Fibroblast of lung (primary cell): ENCODE results near the gene CXCL11. TPM values are rescaled to one million over a fixed set of nuclear protein-coding genes. Genes with fewer than 3 reads are reported as not detected.

Experiments
- DNase-seq, 2 donors: peaks; one replicate each; pipeline versions ENCODE4 v3.0.0 to v3.0.0-alpha.2; 2010; ENCODE audit warnings: low read depth in 2 of 2
- H2AFZ ChIP-seq: 2 replicates; pipeline ENCODE4 v1.5.1; 2012; ENCODE audit warnings: low read length, control low read depth, inconsistent platforms
- H3K27ac ChIP-seq: 2 replicates; pipeline ENCODE4 v1.5.1; 2011; ENCODE audit warnings: low read length, control low read depth; ENCODE audit not compliant: insufficient read depth
- H3K27me3 ChIP-seq: 2 replicates; pipeline ENCODE4 v1.5.1; 2011; ENCODE audit warnings: mild to moderate bottlenecking, low read length; ENCODE audit not compliant: control insufficient read depth, insufficient read depth
- H3K36me3 ChIP-seq: 2 replicates; pipeline ENCODE4 v1.5.1; 2011; ENCODE audit warnings: low read length; ENCODE audit not compliant: control insufficient read depth, insufficient read depth
- H3K4me1 ChIP-seq: 2 replicates; pipeline ENCODE4 v1.5.1; 2011; ENCODE audit warnings: low read length; ENCODE audit not compliant: control insufficient read depth, insufficient read depth; ENCODE audit errors: extremely low read depth
- H3K4me2 ChIP-seq: 2 replicates; pipeline ENCODE4 v1.5.1; 2011; ENCODE audit warnings: low read length, control low read depth; ENCODE audit not compliant: insufficient read depth; ENCODE audit errors: extremely low read depth
- H3K4me3 ChIP-seq, 4 experiments: fragments of 200-600 bp in 1 of 4; sonication (generic) in 1 of 4; replicated peaks in 1 of 4; 2 replicates each; pipeline ENCODE4 v1.5.1; 2011 to 2016; ENCODE audit warnings: low read length in 4 of 4, low read depth in 3 of 4, mild to moderate bottlenecking in 3 of 4, control low read depth in 2 of 4, inconsistent platforms in 1 of 4, mixed read lengths in 1 of 4; ENCODE audit not compliant: insufficient read depth in 1 of 4; ENCODE audit errors: control extremely low read depth in 1 of 4
- H3K79me2 ChIP-seq: 2 replicates; pipeline ENCODE4 v1.5.1; 2012; ENCODE audit warnings: mild to moderate bottlenecking, low read length, inconsistent platforms; ENCODE audit not compliant: control insufficient read depth, insufficient read depth
- H3K9ac ChIP-seq: 2 replicates; pipeline ENCODE4 v1.5.1; 2011; ENCODE audit warnings: mild to moderate bottlenecking, low read length, control low read depth; ENCODE audit not compliant: insufficient read depth
- H3K9me3 ChIP-seq: 2 replicates; pipeline ENCODE4 v1.5.1; 2012; ENCODE audit warnings: low read depth, low read length; ENCODE audit not compliant: control insufficient read depth, insufficient read depth
- H4K20me1 ChIP-seq: 2 replicates; pipeline ENCODE4 v1.5.1; 2011; ENCODE audit warnings: low read length; ENCODE audit not compliant: control insufficient read depth, insufficient read depth; ENCODE audit errors: extremely low read depth
- CTCF ChIP-seq, 2 donors: IDR thresholded peaks in 1 of 2; conservative IDR thresholded peaks in 1 of 2; 1 replicate in 1 of 2; 2 replicates in 1 of 2; pipeline ENCODE4 v1.5.1; 2011 to 2012; ENCODE audit warnings: low read length in 2 of 2, control low read depth in 1 of 2, inconsistent platforms in 1 of 2, low read depth in 1 of 2, mild to moderate bottlenecking in 1 of 2
- EZH2 ChIP-seq: IDR thresholded peaks from 2 replicates; pipeline ENCODE4 v1.5.1; 2012; ENCODE audit warnings: low read length, control low read depth, mild to moderate bottlenecking; ENCODE audit errors: missing control alignments
- polyA plus RNA-seq, 2 donors: library from polyadenylated mRNA; depleted of rRNA in 1 of 2; stranded (reverse) in 1 of 2; unstranded in 1 of 2; fragments of >200 nt; gene quantifications; 2 replicates each; pipeline ENCODE4 v1.2.1, GENCODE V29; 2011 to 2012; ENCODE audit warnings: missing spikeins in 1 of 2
- total RNA-seq: library from RNA; depleted of rRNA; stranded (reverse); fragments of >200 nt; gene quantifications from 2 replicates; pipeline ENCODE4 v1.2.1, GENCODE V29; 2014

Gene CXCL11
- total and polyA plus RNA-seq, 2 donors (not counting 1 experiment from before 2014, with no cell fraction given): not detected

GRCh38 chr4:76061982-76062381 lies 26.1 kb upstream of the CXCL11 start:
- no peak for TF ChIP-seq EZH2
- TF ChIP-seq CTCF (conservative IDR thresholded peaks at IDR 0.05 in 1 of 2, IDR thresholded peaks at IDR 0.05 in 1 of 2; ENCODE audit: low read depth in 1 of 2, low read length in 2 of 2): no peak
- Histone ChIP-seq H3K9me3 (no peaks in the 10 kb centered on the region), H3K4me2 (no peak overlapping the region), H4K20me1 (no peaks in the 10 kb centered on the region), H2AFZ (no peak overlapping the region), H3K36me3 (no peaks in the 10 kb centered on the region), H3K79me2 (no peaks in the 10 kb centered on the region), H3K27ac (no peak overlapping the region), H3K9ac (no peak overlapping the region), H3K4me1 (no peaks in the 10 kb centered on the region), H3K4me3 (no peak overlapping the region), H3K27me3 (no peaks in the 10 kb centered on the region)
- no peak for DNase-seq

GRCh38 chr4:76061421-76061820 lies 25.6 kb upstream of the CXCL11 start:
- Histone ChIP-seq H3K9me3 (no peaks in the 10 kb centered on the region), H3K4me3 (no peak overlapping the region), H3K4me2 (no peak overlapping the region)

GRCh38 chr4:76060506-76060905 lies 24.6 kb upstream of the CXCL11 start:
- no peaks in the 10 kb centered on the region for H3K36me3 ChIP-seq
- no peak for DNase-seq
- H3K27me3 ChIP-seq: no peaks in the 10 kb centered on the region
- no peaks in the 10 kb centered on the region for H3K79me2 ChIP-seq
- no peak for TF ChIP-seq CTCF (conservative IDR thresholded peaks at IDR 0.05 in 1 of 2, IDR thresholded peaks at IDR 0.05 in 1 of 2; ENCODE audit: low read depth in 1 of 2, low read length in 2 of 2)
- no peak for TF ChIP-seq EZH2
- H3K27ac ChIP-seq: no peak overlapping the region
- H2AFZ ChIP-seq: no peak overlapping the region
- H3K4me2 ChIP-seq: no peak overlapping the region
- no peaks in the 10 kb centered on the region for H3K4me1 ChIP-seq
- no peaks in the 10 kb centered on the region for H3K9me3 ChIP-seq
- H3K4me3 ChIP-seq: no peak overlapping the region
- H4K20me1 ChIP-seq: no peaks in the 10 kb centered on the region
- no peak overlapping the region for H3K9ac ChIP-seq

More at GRCh38 chr4:76061421-76061820, 25.6 kb upstream of the CXCL11 start:
- H3K4me1 ChIP-seq: no peaks in the 10 kb centered on the region
- H3K27ac ChIP-seq: no peak overlapping the region
- TF ChIP-seq CTCF (conservative IDR thresholded peaks at IDR 0.05 in 1 of 2, IDR thresholded peaks at IDR 0.05 in 1 of 2; ENCODE audit: low read depth in 1 of 2, low read length in 2 of 2): no peak
- TF ChIP-seq EZH2: no peak
- no peak for DNase-seq
- H3K79me2 ChIP-seq: no peaks in the 10 kb centered on the region
- H4K20me1 ChIP-seq: no peaks in the 10 kb centered on the region
- no peaks in the 10 kb centered on the region for H3K27me3 ChIP-seq
- H2AFZ ChIP-seq: no peak overlapping the region
- no peak overlapping the region for H3K9ac ChIP-seq
- H3K36me3 ChIP-seq: no peaks in the 10 kb centered on the region
